Fibroblast of peridontal ligament (primary cell): ENCODE measurements around the gene UBE2M.

Experiments used
- DNase-seq: peaks from one replicate; pipeline ENCODE4 v3.0.0-alpha.2; 2010; ENCODE audit errors: extremely low read depth

UBE2M gene

DNA sequence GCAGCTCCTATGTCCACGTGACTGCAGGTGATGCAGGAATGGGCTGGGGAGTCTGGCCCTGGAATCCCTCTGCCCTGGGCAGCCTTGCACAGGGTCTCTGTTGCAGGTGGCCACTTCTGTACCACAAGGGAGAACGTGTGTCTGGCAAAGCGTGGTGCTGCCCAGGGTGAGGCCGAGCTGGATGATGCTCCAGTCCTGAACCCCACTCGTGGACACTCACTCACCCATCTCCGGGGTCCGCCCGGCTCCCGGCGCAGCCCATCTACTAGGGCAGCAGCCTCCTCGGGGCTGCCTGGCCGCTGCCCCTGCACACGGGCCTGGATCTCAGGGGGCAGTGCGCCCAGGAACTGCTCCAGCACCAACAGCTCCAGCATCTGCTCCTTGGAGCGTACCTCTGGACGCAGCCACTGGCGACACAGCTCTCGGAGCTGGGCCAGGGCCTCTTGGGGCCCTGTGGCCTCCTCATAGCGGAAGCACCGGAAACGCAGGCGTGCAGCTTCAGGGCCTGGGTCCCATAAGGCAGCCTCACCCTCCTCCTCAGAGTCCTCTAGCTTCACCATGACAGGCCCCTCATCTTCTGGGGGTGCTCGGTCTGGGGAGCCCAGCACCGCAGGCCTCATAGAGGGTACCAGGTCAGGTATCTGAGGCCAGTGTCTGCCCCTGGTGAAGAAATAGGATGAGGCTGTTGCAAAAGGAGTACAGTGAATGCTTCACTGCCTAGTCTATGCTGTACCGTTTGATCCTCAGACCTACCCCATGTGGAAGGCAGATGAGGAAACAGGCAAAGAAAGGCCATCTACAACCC, 12.6 kb upstream of the UBE2M start:
- no peak for DNase-seq

DNA sequence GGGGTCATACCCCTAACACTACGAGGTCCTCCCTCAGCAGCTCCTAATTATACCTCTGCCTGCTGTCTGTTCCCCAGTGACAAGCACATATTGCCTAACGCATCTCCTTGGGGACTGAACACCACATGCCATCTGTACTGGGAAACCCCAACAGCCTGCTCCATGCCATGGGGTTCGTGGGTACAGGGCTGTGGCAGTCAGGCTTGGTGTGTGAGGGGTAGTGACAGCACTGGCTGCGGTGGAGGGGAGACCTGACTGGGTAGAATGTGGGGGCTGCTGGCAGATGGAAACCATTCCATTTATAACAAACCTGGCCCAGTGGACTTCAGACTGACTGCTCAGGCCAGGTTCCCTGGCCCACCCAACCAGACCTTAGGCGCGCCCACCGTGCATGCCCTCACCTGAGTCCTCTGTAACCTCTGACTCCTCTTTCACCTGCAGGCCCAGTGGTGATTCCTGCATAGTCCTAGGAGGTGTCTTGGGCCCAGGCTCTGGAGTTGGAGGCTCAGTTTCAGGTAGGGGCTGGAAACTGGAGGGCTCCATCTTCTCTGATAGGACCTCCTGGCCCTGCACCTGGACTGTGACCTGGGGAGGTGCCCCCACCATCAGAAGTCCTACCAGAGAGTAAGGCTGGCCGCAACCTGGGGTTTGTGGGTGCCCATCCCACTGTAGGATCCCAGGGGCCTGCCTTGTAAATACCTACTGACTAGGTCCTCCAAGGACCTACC, 11.7 kb upstream of the UBE2M start:
- no peak for DNase-seq

DNA sequence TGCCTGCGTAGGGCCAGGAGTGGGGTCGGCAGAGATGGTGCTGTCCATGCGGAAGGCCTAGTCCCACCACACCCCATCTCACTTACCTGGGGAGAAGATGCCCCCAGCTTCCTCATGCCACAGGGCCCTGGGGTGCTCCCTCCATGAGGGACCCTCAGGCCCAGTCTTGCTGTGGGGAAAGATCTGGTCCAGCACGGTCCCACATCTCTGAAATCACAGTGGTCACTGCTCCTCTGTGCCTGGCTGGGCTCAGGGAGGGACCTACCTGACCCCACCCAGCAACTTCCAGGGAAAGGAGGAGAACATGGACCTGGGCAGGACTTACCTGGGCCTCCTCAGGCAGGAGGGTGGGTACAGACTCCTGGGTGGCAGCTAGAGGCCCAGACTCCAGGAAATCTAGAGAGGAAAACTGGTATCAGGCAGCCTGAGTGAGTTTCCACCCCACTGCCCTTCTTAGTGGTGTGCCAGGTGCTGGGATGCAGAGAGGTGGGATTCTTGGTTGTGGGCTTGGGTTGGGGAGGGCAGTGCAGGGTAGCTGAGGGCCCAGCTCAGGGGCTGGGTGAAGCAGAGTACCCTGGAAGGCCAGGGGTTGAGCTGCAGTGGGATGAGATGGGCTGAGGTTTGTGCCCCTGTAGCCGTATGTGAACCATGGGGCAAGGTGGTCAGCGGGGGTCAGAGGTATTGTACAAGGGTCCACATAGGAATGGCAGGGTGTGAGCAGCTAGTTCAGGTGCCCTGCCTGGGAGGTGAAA, 11.0 kb upstream of the UBE2M start:
- DNase-seq: no peak

DNA sequence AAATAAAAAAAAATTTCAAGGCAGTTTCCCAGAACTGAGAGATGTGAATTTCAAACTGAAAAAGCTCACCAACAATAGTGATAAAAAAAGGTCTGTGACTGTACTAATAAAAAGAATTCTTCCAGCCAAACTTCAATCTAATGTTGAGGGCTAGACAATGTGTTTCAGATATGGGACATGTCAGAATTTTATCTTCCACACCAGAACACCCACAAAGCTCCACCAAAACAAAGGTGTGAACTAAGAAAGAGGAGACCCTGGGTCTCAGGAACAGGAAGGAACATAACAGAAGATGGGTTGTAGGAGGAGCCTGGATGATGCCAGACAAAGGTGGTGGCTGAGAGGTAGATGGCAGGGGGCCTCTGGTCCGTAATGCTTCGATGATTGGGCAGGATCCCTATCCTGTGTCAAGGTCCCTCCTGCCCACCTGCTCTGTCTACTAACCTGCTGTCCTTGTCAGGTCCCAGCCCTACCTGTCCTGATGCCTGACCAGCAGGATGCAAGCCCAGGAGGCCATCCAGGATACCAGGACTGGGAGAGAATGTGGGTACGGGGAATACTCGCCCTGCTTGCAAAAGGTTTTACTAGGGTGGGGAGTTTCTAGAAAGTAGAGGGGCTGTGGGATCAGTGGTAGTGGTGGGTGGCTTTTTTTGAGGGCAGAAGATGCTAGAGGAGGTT, 10.2 kb upstream of the UBE2M start:
- no peak for DNase-seq

DNA sequence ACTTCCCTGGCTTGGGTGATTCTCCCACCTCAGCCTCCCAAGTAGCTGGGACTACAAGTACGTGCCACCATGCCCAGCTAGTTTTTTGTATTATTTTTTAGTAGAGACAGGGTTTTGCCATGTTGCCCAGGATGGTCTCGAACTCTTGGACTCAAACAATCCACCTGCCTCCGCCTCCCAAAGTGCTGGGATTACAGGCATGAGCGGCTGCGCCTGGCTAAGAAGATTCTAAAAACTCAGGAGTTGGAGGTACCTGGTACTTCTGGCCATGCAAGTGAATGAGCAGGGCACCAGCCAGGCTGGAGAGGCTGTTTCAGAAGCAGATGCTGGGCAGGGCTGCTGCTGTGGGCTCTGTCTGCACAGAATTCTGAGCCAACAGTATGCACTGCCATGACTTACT, 8.6 kb upstream of the UBE2M start:
- DNase-seq: no peak

DNA sequence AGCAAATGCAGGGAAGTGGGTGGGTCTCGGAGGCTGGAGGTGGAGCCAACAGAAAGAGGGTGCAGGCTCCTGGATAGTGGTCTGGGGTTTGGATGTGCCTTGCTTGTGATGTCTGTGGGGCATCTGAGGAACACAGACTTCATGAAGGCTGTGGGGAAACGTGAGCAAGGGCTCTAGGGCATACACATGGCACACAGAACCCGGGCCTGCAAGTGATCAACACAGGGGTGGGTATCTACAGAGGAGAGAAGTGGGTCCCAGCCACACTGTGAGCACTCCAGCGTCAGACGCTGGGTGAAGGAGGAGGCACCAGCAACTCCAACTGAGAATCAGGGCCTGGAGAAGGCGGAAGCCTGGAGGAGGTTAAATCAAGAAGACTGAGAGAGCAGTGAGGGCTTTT, 5.4 kb upstream of the UBE2M start:
- no peak for DNase-seq

DNA sequence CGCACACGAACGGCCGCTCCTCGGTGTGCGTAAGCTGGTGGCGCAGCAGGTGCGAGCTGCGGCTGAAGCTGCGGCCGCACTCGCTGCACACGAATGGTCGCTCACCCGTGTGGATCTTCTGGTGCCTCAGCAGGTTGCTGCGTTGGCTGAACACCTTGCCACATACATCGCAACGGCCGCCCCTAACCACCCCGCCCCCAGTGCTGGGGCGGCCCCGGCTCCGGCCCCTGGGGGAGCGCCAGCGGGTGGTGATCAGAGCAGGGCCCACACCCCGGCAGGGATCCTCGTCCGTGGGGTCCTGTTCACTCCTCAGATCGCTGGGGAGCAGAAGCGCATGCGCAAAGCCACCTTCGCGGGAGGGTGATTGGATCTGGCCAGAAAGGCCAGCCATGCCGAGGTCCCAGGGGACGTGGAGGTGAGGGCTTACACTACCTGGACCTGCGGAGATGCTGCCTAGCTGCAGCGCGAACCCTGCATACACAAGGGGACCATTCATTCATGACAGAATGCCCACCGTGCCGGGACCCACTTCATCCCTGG, 4.7 kb upstream of the UBE2M start:
- no peak for DNase-seq

DNA sequence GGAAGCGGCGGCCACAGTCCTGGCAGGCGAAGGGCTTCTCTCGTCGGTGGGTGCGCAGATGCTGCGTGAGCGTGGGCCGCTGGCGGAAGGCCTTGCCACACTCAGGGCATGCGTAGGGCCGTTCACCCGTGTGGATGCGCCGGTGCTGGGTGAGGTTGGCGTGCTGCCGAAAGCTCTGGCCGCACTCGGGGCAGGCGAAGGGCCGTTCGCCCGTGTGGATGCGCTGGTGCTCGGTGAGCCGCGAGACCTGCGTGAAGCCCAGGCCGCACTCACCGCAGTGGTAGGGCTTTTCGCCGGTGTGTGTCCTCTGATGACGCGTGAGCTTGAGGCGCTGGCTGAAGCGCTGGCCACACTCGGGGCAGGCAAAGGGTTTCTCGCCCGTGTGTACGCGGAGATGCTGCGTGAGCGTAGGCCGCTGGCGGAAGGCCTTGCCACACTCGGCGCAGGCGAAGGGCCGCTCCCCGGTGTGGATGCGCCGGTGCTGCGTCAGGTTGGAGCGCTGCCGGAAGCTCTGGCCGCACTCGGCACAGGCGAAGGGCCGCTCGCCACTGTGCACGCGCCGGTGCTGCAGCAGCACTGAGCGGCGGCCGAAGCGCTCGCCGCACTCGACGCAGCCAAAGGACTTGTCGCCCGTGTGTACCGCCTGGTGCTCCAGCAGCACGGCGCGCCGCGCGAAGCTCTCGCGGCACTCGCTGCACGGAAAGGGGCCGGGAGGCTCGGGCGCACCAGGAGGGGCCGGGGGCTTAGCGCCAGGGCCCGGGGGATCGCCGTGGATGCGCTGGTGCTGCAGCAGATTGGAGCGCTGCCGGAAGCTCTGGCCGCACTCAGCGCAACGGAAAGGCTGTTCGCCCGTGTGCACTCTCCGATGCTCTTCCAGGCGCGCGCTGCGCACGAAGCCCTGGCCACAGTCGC, 4.0 kb upstream of the UBE2M start:
- peak; percentile 33 for DNase-seq

DNA sequence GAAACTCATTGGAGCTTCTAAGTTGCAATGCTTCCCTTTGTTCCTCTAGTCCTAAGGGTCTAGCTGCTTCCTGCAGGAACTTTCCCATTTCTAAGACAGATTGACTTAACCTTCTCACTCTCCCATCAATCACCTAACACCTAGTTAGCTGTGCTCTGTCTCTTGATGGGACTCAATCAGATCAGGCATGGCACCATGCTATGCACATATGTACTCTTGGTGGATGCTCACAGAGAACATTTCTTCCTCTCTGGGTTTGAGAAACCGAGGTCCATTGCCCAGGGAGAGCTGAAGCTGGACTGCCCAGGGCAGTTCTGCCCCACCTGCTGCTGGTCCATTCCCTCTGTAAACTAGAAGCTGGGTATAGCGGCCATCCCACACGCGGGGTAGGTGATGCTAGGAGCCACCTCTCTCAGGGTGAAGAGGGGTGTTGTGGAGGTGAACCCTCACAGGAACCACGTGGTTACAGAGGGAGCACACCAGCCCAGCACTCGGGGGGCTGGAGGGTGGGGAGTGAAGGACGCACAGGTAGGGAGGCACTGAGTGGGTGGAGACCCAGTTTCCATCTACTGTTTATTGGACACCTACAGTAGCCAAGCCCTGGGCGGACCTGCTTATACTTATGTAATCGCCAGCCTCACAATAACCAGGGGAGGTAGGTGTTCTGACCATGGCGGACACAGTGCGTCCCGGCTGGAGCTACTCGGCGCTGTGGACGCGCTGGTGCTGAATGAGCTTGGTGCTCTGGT, 3.1 kb upstream of the UBE2M start:
- no peak for DNase-seq

DNA sequence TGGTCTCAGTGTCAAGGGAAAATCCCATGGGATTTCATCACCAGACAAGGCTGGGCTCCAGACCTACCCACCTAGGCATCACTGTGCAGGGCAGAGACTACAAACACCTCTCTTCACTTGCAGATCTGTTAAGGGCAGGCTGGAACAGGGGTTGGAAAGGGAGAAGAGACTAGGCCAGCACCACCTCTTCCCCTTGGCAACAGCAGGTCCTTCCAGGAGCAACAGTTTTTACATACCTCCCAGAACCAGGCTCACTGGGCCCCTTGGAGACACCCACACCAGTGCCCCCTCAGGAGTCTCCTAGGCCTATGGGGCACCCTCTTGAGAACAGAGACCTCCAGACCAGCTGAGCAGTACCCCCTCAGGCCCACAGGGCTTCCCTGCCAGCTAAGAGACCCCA, 2.5 kb upstream of the UBE2M start:
- no peak for DNase-seq

DNA sequence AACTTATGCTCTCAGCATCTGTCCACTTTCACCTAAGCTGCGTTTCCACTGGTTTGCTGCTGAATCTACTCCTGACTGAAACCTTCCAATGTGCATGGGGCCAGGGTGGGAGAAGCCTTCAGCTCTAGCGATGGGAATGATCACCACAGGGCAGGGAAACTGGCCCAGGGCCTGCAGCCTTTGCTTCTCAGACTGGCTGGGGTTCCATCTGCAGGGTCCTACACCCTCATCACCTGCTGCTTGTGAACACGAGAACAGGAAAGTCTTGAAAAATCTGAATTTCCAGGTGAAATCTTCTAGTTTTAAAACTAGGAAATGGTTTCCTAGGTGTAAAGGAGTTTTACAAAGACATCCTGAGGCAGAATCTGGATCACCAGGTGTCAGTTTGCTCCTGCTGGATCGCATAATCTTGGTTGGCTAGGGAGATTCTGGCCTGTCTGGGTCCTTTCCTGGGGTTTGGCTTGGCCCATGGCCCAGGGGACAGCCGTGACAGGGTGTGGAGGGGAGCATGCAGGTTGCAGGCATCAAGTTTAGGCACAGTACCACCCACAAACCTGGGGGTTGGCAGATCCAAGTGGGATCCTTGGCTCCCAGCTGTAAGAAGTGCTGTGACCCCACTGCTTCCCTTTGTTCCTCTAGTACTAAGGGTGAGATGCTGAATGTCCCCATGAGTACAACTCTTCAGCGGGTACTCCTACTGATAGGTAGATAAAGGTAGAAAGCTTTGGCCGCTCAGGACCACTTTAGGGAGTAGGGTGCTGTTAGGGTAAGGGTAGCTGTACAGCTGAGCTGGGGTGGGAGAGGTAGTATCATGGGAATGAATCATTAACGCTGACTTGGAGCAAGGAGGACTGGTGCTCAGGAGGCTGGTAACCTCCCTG, 1.8 kb upstream of the UBE2M start:
- no peak for DNase-seq

DNA sequence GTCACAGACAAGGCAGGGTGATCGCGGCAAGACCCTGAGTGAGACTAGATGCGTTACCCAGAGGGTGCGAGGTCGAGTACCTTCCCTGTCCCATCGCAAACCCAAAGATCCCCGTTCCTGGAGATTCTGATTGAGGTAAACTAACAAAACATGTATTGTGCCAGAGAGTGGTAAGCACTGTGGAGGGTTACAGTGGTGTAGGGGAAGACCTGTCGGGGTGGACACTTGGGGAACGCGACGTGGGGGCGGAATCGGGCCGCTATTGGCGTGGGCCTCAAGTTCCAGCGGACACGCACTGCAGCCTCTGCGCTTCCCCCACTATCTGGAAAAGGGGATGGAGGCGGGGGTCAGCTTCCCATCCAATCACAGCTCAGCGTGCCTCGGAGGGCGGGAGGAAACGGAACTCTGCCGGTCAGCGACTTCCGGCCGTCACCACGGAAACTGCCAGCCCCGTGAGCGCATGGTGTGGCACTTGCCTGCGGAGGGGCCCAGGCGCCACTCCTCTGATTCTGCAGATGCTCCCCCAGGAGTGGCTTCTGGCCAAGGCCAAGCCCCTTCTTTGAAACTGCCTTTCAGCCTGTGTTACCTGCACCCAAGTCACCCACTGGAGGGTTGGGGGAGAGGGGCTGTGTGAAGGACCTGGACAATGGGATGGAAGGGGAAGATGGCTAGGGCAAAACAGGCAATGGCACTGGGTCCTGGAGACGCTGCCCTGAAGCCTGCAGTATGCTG, 1.0 kb upstream of the UBE2M start:
- DNase-seq: peak; percentile 87

DNA sequence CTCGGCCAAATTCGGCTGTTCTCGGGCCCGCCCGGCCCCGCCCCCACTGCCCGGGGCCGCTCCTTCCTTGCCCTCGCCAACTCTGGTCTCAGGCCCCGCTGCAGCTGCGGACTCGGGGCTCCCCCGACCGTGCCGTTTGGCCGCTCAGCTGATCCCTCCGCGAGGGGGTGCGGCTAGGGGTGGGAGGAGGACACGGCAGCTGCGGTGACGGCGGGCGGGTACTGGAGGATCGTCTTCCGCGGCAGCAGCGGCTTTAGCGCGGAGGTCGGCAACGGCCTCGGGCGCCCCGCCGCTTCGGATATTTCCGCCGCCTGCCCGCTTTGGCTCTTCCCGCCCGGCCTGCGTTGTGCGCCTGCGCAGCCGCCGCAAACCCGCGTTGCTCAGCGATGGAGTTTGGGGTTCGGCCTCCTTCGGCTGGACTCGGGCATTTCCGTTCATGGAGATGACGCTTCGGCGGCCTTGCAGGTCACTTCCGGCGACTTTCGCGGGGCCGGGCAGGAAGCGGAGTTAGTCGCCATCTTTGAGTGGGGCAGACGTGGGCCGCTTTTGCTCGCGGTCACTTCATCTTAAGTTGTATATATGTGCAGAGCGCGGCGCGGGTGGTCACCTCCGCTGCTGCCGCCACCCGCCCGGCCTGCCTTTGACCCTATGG, 338 bp upstream of the UBE2M start:
- peak; percentile 98 for DNase-seq

DNA sequence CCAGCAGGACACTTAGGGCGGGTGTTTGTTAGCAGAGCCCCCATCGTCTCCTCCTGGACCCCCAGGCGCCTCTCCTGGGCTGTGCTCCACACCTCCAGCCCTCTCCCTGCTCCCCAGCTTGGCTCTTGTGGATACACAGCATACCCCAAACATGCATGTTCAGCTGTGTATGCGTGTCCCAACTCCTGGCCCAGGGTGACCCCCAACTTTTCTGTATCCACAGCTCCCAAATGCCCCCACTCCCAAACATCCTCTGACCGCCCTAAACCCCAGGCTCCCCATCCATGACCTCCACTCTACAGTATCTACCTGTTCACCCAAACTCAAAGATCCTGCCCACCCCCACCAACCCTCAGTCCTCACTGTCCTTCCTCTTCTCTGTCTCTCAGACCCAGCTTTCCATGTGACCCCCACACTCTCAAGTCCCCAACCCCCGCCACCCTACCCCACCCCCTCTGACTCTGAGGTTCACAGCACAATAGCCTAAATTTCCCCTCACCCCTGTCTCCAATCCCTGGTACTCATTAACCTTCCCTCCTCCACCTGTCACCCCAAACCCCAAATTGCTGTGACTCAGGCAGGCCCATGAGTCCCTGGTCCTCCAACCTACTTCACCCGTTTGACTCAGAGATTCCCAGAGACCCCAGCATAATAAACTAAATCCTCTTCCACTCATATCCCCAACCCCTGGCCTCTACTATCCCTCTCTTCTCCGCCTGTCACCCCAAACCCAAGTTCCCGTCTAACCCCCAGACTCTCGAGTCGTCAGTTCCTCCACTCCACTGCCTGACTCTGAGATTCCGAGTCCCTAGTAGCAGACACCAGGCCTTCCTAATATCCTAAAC, 968 bp downstream of the UBE2M start:
- DNase-seq: no peak

DNA sequence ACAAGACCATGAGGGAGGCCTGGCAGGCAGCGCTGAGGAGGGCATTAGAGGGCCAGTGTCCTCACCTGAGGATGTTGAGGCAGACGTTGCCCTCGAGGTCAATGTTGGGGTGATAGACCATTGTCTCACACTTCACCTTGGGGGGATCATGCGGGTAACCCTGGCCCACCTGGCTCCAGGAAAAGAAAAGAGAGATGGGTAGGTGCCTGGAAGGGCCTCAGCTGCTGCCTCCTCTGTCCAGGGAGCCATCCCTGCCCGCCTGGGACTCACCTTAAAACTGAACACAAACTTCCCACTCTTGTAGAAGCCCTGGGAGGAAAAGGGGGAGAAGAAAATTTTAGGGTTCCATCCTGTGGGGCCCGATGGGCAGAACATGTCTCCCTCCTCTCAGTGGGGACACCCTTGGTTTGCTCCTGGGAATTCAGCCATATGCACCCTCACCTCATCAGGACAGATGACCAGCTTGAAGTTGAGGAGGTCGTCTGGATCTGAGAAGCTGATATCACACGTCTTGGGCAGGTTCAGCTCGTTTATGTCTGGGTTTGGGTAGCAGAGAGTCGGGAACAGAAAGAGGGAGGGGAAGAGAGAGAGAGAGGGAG, 1.7 kb downstream of the UBE2M start:
- no peak for DNase-seq

DNA sequence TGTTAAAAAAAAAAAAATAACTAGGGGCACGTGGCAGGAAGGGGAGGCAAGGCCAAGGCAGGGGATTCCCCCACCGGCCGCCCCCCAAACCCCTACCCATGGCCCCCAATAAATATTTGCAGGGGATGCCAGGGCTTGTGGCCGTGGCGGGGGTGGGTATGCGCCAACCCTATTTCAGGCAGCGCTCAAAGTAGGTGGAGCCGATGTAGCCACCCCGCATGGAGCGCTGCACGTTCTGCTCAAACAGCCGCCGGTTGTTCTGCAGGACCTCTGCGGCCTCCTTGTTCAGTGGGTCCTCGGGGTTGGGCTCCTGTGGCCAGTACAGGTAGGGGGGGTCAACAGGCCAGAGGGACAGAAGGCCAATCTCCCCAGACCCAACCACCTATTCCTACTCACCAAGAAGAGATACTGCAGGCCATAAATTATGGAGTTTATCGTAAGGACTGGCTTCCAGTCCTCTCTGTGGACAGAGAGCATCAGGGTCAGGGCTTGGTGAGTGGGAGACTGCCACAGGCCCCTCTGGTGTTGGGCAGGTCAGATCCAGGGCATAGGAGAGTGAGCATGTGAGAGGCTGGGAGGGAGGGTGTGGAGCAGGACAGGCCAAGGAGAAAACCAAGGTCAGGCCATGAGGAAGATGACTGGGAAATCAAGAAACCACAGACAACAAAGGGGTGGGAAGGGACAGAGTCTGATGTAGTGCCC, 2.3 kb downstream of the UBE2M start:
- no peak for DNase-seq
